ENCODE data around the gene NDST3. TPM values are rescaled to one million over a fixed set of nuclear protein-coding genes. Genes with fewer than 3 reads are reported as not detected.

Gene NDST3
- total RNA-seq, 1 experiment from 2014 or later = 0.04 TPM

DNA sequence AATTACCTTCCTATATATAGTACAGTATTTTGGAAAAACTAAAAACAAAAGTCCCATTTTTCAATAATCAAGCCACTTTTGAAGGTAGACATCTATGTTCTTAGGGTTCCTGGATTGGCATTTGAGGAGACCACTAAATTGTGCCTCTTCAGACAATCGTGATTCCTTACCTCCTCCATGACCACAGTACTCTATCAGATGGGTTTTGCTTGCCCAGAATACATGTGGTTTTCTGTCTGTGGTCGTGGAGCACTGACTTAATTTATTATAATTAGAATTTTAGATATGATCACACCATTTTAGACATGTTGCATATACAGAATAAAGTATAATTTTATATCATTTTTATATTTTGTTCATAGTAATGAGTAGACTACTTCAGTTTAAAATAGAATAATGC, 67.9 kb downstream of the NDST3 start:
- no peaks in the 10 kb centered on the region for H3K9me2 ChIP-seq (replicated peaks; ENCODE audit: low read length)
- ChIA-PET CTCF (no interaction called here), POLR2A (ENCODE audit: unreplicated experiment) (no interaction called here)
- H3K36me3 ChIP-seq (ENCODE audit: low read depth, low read length) = no peaks in the 10 kb centered on the region
- TF ChIP-seq EZH2phosphoT487 (IDR thresholded peaks at IDR 0.05; ENCODE audit: borderline replicate concordance, low read length) = no peak
- TF ChIP-seq, protein P1, sequence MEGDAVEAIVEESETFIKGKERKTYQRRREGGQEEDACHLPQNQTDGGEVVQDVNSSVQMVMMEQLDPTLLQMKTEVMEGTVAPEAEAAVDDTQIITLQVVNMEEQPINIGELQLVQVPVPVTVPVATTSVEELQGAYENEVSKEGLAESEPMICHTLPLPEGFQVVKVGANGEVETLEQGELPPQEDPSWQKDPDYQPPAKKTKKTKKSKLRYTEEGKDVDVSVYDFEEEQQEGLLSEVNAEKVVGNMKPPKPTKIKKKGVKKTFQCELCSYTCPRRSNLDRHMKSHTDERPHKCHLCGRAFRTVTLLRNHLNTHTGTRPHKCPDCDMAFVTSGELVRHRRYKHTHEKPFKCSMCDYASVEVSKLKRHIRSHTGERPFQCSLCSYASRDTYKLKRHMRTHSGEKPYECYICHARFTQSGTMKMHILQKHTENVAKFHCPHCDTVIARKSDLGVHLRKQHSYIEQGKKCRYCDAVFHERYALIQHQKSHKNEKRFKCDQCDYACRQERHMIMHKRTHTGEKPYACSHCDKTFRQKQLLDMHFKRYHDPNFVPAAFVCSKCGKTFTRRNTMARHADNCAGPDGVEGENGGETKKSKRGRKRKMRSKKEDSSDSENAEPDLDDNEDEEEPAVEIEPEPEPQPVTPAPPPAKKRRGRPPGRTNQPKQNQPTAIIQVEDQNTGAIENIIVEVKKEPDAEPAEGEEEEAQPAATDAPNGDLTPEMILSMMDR (conservative IDR thresholded peaks at IDR 0.05; ENCODE audit: low read depth, low read length) = no peak
- TF ChIP-seq EZH2 (IDR thresholded peaks at IDR 0.05; ENCODE audit: low read length, unreplicated experiment) = no peak
- H3K9ac ChIP-seq (ENCODE audit: low read length) = no peak overlapping the region
- ATAC-seq (no peak), DNase-seq (no peak)
- no peaks in the 10 kb centered on the region for H3K9me3 ChIP-seq (ENCODE audit: low read length)
- no peak overlapping the region for H2AFZ ChIP-seq (ENCODE audit: low read length)
- H3K27ac ChIP-seq (ENCODE audit: low read length) = no peak overlapping the region
- H3K4me2 ChIP-seq (ENCODE audit: low read length) = no peak overlapping the region
- H3F3A ChIP-seq (ENCODE audit: low read length, unreplicated experiment) = no peaks in the 10 kb centered on the region
- no peak overlapping the region for H3K4me3 ChIP-seq (ENCODE audit: low read length)
- no peaks in the 10 kb centered on the region for H3K79me2 ChIP-seq (ENCODE audit: low read length)
- no peaks in the 10 kb centered on the region for H4K20me1 ChIP-seq (ENCODE audit: low read length)
- no peaks in the 10 kb centered on the region for H3K4me1 ChIP-seq (ENCODE audit: insufficient read depth, low read length)
- intact Hi-C loops (cut with micrococcal nuclease) = no loop called here
- no TSS peak for BruUV-seq (replicated peaks)
- H3K27me3 ChIP-seq (ENCODE audit: low read length) = no peaks in the 10 kb centered on the region

DNA sequence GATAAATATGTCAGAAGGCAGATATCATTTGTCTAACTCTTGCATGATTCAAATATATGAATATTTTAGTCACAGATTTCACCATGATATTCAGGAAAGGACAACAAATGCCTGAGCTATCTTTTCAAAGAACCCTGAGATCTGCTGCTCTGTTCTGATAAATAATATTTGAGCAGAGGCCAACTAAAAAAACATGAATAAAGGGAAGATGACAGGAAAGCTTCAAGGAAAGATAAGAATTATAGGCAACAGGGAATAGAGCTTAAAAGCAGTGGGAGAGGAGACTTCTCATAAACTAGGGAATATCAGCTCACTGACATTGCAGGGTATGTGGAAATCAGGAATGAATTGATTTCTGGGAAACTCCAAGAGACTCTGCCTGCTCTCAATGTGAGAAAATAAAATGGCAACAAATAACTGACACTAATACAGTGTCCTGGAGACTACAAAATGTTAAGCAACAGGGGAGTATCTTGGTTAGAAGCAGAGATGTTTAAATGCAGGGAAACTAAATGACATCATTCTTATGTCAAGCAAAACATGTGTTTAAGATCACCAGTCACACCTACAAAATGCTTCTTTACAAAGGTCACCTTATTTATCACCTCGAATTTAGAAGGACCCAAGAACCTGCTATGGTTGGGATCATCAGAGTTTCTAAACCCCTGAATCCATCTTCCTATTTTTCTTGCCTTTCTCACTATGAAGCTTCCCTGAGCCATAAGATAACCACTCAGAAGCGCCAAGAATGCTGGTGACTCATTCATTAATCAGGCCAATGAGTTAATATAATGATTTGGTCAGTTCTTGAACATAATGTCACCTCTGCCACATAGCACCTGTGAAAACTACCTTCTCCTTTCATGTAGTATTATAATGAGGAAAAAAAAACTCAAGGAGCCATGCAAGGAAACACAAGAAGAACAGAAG, 78.1 kb downstream of the NDST3 start:
- Histone ChIP-seq H3K9ac (ENCODE audit: low read length) (no peak overlapping the region), H3F3A (ENCODE audit: low read length, unreplicated experiment) (no peaks in the 10 kb centered on the region), H3K27me3 (ENCODE audit: low read length) (no peaks in the 10 kb centered on the region), H2AFZ (ENCODE audit: low read length) (no peak overlapping the region), H3K79me2 (ENCODE audit: low read length) (no peaks in the 10 kb centered on the region), H3K36me3 (ENCODE audit: low read depth, low read length) (no peaks in the 10 kb centered on the region), H4K20me1 (ENCODE audit: low read length) (no peaks in the 10 kb centered on the region), H3K4me2 (ENCODE audit: low read length) (no peak overlapping the region), H3K9me2 (replicated peaks; ENCODE audit: low read length) (no peaks in the 10 kb centered on the region), H3K9me3 (ENCODE audit: low read length) (no peaks in the 10 kb centered on the region), H3K27ac (ENCODE audit: low read length) (no peak overlapping the region), H3K4me3 (ENCODE audit: low read length) (no peak overlapping the region), H3K4me1 (ENCODE audit: insufficient read depth, low read length) (no peaks in the 10 kb centered on the region)
- BruUV-seq (replicated peaks) = no TSS peak
- POLR2A ChIA-PET (ENCODE audit: unreplicated experiment) = no interaction called here
- TF ChIP-seq EZH2phosphoT487 (IDR thresholded peaks at IDR 0.05; ENCODE audit: borderline replicate concordance, low read length) = no peak
- TF ChIP-seq, protein P1 (conservative IDR thresholded peaks at IDR 0.05; ENCODE audit: low read depth, low read length) = no peak
- no peak for TF ChIP-seq EZH2 (IDR thresholded peaks at IDR 0.05; ENCODE audit: low read length, unreplicated experiment)
- DNase-seq (no peak), ATAC-seq (no peak)
- intact Hi-C loops (cut with micrococcal nuclease) = no loop called here
- CTCF ChIA-PET = no interaction called here

DNA sequence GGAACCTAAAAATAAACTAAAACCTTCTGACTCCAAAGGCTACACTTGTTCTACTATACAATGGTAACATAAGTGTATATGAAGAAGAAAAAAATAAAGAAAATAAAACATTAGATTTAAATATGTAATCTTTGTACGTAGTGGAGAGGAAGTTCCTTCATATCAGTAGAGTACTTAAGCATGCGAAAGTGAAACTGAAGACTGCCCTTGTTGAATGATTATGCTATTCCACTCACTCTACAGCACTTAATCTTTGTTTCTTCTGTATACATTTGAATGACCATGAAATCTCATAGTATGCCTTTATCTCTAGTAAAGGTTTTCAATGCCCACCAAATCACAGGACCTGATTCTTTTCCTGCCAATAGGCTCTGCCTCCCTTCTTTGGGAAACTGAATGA, 78.9 kb downstream of the NDST3 start:
- Histone ChIP-seq H3K4me3 (ENCODE audit: low read length) (no peak overlapping the region), H3K9me3 (ENCODE audit: low read length) (no peaks in the 10 kb centered on the region), H3K9ac (ENCODE audit: low read length) (no peak overlapping the region), H3K27ac (ENCODE audit: low read length) (no peak overlapping the region), H2AFZ (ENCODE audit: low read length) (no peak overlapping the region), H3K4me2 (ENCODE audit: low read length) (no peak overlapping the region), H3K36me3 (ENCODE audit: low read depth, low read length) (no peaks in the 10 kb centered on the region), H3K79me2 (ENCODE audit: low read length) (no peaks in the 10 kb centered on the region), H3K27me3 (ENCODE audit: low read length) (no peaks in the 10 kb centered on the region), H4K20me1 (ENCODE audit: low read length) (no peaks in the 10 kb centered on the region), H3F3A (ENCODE audit: low read length, unreplicated experiment) (no peaks in the 10 kb centered on the region), H3K4me1 (ENCODE audit: insufficient read depth, low read length) (no peaks in the 10 kb centered on the region), H3K9me2 (replicated peaks; ENCODE audit: low read length) (no peaks in the 10 kb centered on the region)
- BruUV-seq (replicated peaks) = no TSS peak
- DNase-seq (no peak), ATAC-seq (no peak)
- TF ChIP-seq, protein P1 (conservative IDR thresholded peaks at IDR 0.05; ENCODE audit: low read depth, low read length) = no peak
- TF ChIP-seq EZH2phosphoT487 (IDR thresholded peaks at IDR 0.05; ENCODE audit: borderline replicate concordance, low read length) (no peak), EZH2 (IDR thresholded peaks at IDR 0.05; ENCODE audit: low read length, unreplicated experiment) (no peak)
- CTCF ChIA-PET = no interaction called here
- intact Hi-C loops (cut with micrococcal nuclease) = no loop called here
- POLR2A ChIA-PET (ENCODE audit: unreplicated experiment) = no interaction called here
